Stimulated activated CD4-positive, alpha-beta T cell treated with anti-CD3 and anti-CD28 coated beads, Interleukin-15, amount 100 ng/mL, for 24 hours (primary cell): ENCODE measurements around the gene PCBP2.
"Not testable (repeated sequence)": the region's sequence is repeated elsewhere in the genome, so short reads cannot be mapped to it uniquely, and the experiment has no call there.

Source experiments
- DNase-seq: peaks from one replicate; pipeline ENCODE4 v3.0.0-alpha.2; 2020

Gene PCBP2

DNA sequence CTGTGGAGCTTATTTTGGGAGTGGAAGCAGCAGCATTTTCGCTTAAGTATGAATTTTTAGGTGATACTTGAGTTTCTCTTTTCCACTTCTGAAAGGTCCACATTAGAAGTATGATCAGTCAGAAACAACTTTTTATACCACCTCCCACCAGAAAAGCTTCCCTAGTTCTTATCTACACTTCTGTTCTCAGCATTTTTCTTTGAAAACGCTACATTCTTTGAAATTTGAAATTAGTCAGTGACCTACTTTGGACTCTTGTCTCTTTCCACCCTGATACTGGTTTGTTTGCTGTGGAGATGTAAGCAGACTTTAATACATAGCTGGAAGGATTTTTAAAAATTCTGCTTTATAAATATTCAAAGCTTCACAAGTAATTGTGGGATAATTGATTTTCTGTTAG is 22.2 kb downstream of the PCBP2 start:
- no peak for DNase-seq

DNA sequence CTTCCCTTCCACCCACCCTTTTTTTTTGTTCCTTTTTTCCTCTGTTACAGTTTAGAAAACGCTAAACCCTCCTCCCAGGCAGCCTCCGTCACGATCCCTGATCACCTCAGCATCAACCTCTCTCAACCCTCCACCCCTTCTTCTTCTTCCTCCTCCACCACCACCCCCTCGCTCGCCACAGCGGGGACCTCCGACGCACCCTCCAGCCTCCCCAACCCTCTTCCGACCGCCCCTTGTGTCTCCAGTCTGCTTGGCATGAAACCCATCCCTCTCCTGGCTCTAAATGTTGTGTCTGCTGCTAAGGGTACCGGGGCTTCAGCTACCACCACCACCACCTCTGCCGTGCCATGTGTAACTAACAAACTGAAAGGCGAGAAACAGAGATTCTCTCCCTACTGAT is 22.9 kb downstream of the PCBP2 start:
- DNase-seq = no peak

- DNase-seq = no peak
These were observed 24.9 kb downstream of the PCBP2 start for GRCh38 chr12:53476769-53477209.

- no peak for DNase-seq
These were observed 27.0 kb downstream of the PCBP2 start for GRCh38 chr12:53478865-53479264.

GRCh38 chr12:53479331-53479730 is 27.4 kb downstream of the PCBP2 start:
- DNase-seq = no peak

DNA sequence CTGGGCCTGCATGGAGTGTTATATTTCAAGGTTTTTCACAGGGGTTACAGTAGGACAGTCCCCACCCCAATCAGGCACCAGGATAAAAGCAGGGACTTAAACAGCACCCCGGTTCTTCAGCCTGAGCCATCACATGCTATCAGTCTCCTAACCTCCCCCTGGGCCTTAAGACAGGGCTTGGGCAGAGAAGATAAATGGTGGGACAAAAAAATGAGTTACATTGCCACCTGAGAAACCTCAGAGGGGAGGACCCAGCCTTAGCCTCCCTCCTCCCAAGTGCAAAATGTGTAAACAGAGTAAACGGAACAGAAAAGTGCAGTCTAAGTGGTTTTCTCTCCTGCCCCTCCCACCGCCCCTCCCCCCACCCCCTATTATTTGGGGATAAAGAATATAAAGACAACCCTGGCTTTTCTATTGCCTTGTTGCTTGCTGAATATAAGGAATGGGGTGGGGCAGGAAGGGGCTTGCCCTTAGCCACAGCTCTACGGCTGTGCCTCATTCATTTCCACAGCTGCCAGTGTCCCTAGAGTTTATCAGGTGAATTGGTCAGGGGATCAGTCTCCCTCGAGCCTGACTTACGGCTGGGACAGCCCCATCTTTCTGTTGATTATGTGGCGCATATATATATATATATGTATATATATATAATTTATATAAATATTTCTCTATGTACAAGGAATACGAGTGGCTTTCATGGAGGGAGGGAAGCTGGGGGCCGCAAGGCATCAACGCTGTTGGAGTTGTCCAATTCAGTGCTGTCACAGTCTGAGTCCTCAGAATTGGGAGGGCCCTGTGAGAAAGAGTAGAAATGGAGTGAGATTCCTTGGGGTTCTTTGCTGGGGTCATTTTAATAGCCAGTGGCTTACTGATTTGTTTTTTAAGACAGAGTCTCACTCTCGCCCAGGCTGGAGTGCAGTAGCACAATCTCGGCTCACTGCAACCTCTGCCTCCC is 28.9 kb downstream of the PCBP2 start:
- DNase-seq = peak; percentile 2

GRCh38 chr12:53481458-53481857 is 29.6 kb downstream of the PCBP2 start:
- DNase-seq = not testable (repeated sequence)

DNA sequence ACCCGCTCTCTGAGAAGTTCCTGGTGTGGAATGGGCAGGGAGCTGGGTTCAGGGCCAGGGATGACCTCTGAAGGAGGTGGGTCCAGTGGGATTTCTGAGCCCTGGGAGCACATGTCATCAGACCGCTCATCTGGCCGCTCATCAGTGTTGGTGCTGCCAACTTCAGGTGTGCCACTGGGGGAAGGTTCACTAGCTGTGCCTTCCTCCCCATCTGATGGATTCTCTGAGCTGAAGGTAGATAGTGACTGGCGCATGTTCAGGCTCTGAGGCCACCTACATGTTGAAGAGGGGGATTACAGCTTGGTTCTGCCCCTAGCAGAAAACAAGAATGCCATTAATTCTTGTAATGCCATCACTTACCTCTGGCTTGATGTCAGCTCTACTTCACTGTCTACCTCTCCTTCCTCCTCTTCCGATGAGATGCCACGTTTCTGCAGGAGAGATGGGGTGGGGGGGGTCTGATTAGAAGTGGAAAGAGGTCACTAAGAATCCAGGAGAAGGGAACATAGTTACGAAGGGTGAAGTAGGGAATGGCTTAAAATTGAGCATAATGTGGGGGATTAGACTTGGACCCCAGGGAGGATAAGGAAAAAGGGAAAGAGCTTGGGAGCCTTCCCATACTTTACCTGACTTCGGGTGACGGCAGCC is 30.2 kb downstream of the PCBP2 start:
- DNase-seq = no peak

GRCh38 chr12:53482626-53483168 is 30.8 kb downstream of the PCBP2 start:
- no peak for DNase-seq

- DNase-seq = peak; percentile 32
These were observed 31.5 kb downstream of the PCBP2 start for GRCh38 chr12:53483225-53483978.

DNA sequence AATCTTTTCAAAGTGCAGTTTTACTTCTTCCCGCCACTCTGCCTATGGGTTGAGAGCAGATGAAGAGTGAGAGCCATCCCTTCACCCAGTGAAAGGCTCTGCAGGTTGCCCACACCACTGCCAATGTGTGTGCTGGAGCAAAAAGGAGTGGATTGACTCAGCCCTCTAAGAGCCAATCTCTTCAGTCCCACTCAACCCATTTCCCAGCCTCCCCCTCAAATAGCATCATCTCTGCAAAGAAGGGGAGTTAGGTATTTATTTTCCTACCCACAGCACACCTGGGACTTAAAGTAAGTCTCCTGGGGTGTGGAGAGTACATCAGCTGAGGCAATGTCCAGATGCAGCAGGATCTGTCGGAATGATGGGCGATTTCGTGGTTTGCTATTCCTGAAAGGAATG is 32.1 kb downstream of the PCBP2 start:
- DNase-seq = no peak

DNA sequence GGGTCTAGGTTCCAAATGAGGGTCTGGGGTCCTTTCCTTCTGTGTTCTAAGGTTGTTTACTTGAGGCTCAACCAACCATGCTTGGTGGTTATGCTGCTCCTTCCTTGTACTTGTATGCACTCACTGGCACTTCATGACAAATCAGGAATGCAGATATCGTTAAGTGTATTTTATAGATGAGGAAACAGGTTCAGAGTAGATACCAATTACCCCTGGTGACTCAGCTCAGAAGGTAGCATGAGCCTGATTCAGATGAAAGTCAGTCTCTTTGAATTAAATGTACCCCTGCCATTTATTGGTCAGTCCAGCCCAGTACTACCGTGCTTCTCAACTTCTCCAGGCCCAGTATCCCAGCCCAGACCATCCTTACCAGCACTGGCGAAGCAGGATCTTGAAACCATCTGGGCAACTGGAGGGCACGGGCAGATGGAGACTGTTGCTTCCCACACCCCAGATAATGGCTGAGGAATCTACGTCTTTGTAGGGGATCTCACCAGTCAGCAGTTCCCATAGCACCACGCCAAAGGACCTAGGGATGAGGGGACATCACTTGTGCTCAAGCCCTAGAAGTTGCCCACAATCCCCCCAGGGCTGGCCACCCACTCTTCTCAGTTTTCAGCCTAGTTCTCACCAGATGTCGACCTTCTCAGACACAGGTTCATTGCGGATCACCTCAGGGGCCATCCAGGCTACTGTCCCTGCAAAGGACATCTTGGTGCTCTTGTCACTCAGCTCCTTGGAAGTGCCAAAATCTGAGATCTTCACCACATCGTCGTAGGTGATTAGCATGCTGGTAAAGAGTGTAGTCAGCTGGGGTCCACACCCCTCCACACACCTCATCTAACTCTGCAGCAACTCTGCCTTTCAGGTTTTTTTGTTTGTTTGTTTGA is 33.0 kb downstream of the PCBP2 start:
- DNase-seq = no peak

DNA sequence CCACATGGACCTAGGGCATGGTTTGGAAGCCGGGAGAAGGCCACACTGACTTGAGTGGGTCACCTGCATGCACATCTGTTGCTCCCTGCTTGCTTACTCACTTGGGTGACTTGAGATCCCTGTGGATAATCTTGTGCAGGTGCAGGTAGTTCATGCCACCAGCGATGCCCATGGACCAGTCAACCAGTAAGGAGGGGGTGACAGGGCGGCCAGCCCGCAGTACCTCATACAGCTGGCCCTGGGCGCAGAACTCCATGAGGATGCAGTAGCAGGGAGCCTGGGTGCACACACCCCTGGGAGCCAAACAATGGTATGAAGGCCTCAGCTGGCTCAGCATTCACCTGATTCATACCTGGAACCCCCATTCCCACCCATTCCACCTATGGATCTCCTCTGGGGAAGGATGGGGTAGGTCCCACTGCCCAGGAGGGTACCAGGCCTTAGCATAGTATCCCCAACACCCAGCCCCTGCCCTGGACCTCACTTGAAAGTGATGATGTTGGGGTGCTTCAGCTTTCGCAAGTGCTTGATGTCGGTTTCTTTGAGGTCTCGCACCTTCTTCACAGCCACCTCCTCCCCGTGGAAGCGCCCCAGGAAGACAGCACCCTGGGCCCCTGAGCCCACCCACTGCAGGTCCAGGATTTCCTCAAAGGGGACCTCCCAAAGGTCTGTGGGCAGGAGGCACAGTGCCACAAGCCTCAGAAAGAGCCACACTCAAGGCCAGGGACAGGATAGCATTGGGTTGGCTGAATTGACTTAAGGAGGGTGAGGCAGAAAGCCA is 34.2 kb downstream of the PCBP2 start:
- DNase-seq = no peak

GRCh38 chr12:53486736-53487487 is 35.0 kb downstream of the PCBP2 start:
- DNase-seq = no peak

GRCh38 chr12:53489242-53489864 is 37.5 kb downstream of the PCBP2 start:
- no peak for DNase-seq

GRCh38 chr12:53492188-53492587 is 40.3 kb downstream of the PCBP2 start:
- no peak for DNase-seq

DNA sequence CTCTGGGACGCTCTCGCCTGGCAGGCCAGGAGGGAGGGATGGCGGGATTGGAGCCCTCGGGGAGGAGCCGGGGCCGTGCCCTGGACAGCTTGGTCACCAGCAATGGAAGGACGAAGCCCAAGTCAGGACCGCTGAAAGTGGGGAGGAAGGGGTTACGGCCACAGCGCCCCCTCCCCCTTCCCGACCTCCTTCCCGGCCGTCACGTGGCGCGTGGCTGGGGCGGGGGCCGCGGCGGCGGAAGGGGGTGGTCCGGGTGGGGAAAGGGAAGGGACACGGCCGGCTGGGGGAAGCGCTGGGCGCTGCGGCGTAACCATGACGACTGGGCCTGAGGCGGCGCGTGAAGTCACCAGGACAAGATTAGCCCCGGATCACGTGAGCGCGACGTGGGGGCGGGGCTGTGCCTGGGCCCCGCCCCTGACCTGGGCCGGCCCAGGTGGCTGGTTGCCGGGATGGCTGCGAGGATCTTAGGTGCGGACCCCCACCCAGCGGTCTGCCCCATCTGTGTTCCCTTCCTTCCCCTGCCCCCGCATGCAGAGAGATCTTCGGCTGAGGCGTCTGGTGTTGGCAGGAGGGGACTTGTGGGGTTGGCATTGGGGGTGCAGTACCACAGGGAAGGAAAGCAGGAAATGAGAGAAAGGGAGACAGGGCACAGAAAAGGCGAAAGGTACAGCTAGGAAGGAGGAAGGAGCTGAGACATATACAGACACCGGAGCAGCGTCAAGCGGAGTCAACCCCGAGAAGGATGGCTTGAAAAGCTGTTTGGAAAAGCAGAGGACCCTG is 41.1 kb downstream of the PCBP2 start:
- DNase-seq = peak; percentile 90

- no peak for DNase-seq
These were observed 41.9 kb downstream of the PCBP2 start for GRCh38 chr12:53493610-53494391.
